Measurements from ENCODE around the gene EFS. TPM values are rescaled to one million over a fixed set of nuclear protein-coding genes. Genes with fewer than 3 reads are reported as not detected.

EFS gene
- total and polyA plus RNA-seq, 8 donors, result 3.1 to 20.6 (median 6.2) TPM

GRCh38 chr14:23362200-23362599, 2.8 kb downstream of the EFS start:
- intact Hi-C loops (cut with DNase I; ENCODE audit: low total_unique reads), result no loop called here
- 52 to 81% (median 73%) methylated on average over 3 of the region's 3 CpGs for WGBS, 5 donors
- no peak overlapping the region for H3K4me3 ChIP-seq
- peak overlapping the region in 3 of 5 donors; percentile 13 to 22 (median 18) for H3K27ac ChIP-seq
- H3K9me3 ChIP-seq, result no peaks in the 10 kb centered on the region
- no peak for DNase-seq
- TF ChIP-seq EP300 (IDR thresholded peaks at IDR 0.05), result no peak
- no peak for TF ChIP-seq POLR2A (IDR thresholded peaks at IDR 0.05)
- TF ChIP-seq CTCF (IDR thresholded peaks at IDR 0.05), result no peak
- TF ChIP-seq POLR2AphosphoS5 (IDR thresholded peaks at IDR 0.05), result no peak
- H3K36me3 ChIP-seq, result peaks cover 0 to 28% (median 9%) of the 10 kb centered on the region in 4 donors
- H3K4me1 ChIP-seq, result peaks cover 8 to 78% (median 39%) of the 10 kb centered on the region in 4 donors
- peaks cover 0 to 32% (median 24%) of the 10 kb centered on the region in 3 donors for H3K27me3 ChIP-seq

GRCh38 chr14:23361763-23362162, 3.2 kb downstream of the EFS start:
- no peak for TF ChIP-seq CTCF (IDR thresholded peaks at IDR 0.05)
- H3K27ac ChIP-seq, result peak overlapping the region in 3 of 5 donors; percentile 13 to 22 (median 18)
- DNase-seq, result no peak
- H3K27me3 ChIP-seq, result peaks cover 0 to 31% (median 24%) of the 10 kb centered on the region in 3 donors
- H3K9me3 ChIP-seq, result no peaks in the 10 kb centered on the region
- 74 to 87% (median 78%) methylated on average over 6 of the region's 6 CpGs for WGBS, 5 donors
- H3K4me3 ChIP-seq, result no peak overlapping the region
- H3K4me1 ChIP-seq, result peaks cover 8 to 74% (median 37%) of the 10 kb centered on the region in 4 donors
- H3K36me3 ChIP-seq, result peaks cover 0 to 33% (median 13%) of the 10 kb centered on the region in 4 donors
- intact Hi-C loops (cut with DNase I; ENCODE audit: low total_unique reads), result no loop called here

- peak in 1 of 2 donors; percentile 56 for DNase-seq
- Histone ChIP-seq H3K27ac (peak overlapping the region in 3 of 5 donors; percentile 22 to 67 (median 52)), H3K36me3 (peaks cover 0 to 37% (median 14%) of the 10 kb centered on the region in 4 donors), H3K4me3 (no peak overlapping the region), H3K27me3 (peaks cover 0 to 26% (median 24%) of the 10 kb centered on the region in 3 donors), H3K4me1 (peaks cover 8 to 69% (median 34%) of the 10 kb centered on the region in 4 donors), H3K9me3 (no peaks in the 10 kb centered on the region)
- intact Hi-C loops (cut with DNase I; ENCODE audit: low total_unique reads), result no loop called here
- no peak for TF ChIP-seq CTCF (IDR thresholded peaks at IDR 0.05)
- TF ChIP-seq POLR2A (IDR thresholded peaks at IDR 0.05), result no peak
- no peak for TF ChIP-seq POLR2AphosphoS5 (IDR thresholded peaks at IDR 0.05)
- TF ChIP-seq EP300 (IDR thresholded peaks at IDR 0.05), result no peak
Observed at GRCh38 chr14:23361320-23361719, 3.7 kb downstream of the EFS start.

DNA sequence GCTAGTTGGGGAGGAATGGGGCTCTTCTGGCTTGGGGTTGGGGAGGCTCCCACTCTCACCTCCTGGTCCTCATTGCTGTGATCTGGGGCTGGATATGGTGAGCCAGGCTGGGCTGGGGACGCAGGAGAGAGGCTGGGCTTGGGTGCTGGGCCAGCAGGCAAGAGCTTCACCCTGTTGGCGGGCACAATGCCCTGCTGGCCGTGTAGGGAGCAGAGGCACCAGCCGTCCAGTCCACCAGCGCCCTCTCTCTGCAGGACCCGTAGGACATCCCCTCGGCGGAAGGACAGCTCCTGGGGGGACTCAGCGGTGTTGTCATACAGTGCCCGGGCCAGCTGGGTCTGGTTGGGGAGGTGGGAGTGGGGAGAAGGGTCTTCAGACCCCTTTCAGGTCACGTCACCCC, 4.5 kb downstream of the EFS start:
- Histone ChIP-seq H3K4me3 (no peak overlapping the region), H3K9me3 (no peaks in the 10 kb centered on the region), H3K27me3 (peaks cover 0 to 18% (median 18%) of the 10 kb centered on the region in 3 donors), H3K4me1 (peaks cover 7 to 61% (median 28%) of the 10 kb centered on the region in 4 donors), H3K36me3 (peaks cover 0 to 40% (median 14%) of the 10 kb centered on the region in 4 donors), H3K27ac (peak overlapping the region in 4 of 5 donors; percentile 16 to 67 (median 38))
- intact Hi-C loops (cut with DNase I; ENCODE audit: low total_unique reads), result no loop called here
- 67 to 83% (median 75%) methylated on average over 1 to 11 of the region's 11 CpGs for WGBS, 5 donors
- TF ChIP-seq POLR2A (IDR thresholded peaks at IDR 0.05) (no peak), EP300 (IDR thresholded peaks at IDR 0.05) (no peak), POLR2AphosphoS5 (IDR thresholded peaks at IDR 0.05) (no peak), CTCF (IDR thresholded peaks at IDR 0.05) (no peak)
- no peak for DNase-seq
